Left forelimb (tissue), 1 donor: Measurements from ENCODE around the gene WDR3.

Experiments
- DNase-seq: peaks from one replicate; pipeline ENCODE4 v3.0.0-alpha.2; 2018; ENCODE audit warnings: low spot score

Gene WDR3

DNA sequence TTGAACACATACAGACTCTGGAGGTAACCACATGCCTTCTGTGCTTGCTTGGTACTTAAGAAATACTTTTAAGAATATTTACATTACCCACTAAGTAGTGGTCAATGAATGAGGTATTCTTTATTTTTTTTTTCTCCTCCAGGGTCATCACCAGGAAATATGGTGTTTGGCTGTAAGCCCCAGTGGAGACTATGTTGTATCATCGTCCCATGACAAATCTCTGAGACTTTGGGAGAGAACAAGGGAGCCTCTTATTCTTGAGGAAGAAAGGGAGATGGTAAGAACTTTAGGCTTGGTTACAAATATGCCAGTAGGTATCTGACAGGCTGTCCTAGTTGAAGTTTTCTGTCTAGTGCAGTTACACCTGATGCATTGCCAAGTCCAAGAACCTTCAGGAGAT lies 22.8 kb downstream of the WDR3 start:
- no peak for DNase-seq

DNA sequence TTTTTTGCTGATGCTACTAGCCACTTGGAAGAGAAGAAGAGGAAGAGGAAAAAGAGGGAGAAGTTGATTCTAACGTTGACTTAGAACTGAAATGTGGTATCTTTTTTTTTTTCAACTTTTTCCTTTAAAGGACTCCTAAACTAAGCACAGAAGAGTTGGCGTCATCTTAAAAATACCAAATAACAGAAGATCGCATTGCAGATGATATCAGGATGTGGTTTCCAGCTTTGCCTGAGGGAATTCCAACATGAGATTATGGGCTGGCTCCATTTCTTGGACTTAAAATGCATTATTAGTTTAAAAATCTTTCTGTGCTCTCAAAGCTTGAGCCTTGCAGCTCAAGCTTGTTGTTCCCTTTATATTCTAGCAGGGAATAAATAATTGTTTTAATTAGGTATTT lies 29.8 kb downstream of the WDR3 start:
- no peak for DNase-seq

DNA sequence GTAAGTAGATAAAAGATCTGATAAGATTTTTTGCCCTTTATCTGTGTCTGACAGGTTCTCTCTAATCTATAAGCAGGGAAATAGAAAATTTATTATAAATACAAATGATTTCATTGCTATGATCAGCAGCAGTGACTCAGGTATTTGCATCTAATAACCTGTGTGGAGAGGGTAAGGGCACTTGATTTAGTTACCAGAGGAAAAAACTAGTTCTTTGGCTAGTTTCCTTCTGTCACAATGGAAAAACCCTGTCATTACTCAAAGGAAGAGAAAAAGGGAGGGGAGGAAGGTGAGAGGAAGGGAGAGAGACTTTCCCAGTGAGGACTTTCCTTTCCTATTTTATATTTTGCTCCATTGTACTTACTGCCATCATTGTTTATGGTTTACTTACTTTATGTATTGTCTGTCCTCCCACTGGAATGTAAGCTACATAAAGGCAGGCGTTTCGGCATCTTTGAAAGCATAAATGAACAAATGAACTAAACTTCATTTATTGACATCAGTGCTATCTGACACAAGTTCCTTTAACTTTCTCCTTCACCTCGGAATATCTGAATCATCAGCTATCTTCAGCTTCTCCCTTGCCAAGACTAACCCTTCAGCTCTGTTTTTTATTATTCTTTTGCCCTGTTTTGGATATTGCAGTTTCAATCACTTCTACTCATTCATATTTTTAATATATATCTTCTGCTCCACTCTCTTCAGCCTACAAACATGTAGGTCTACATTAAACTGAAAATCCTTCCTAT lies 34.9 kb downstream of the WDR3 start:
- DNase-seq: no peak

DNA sequence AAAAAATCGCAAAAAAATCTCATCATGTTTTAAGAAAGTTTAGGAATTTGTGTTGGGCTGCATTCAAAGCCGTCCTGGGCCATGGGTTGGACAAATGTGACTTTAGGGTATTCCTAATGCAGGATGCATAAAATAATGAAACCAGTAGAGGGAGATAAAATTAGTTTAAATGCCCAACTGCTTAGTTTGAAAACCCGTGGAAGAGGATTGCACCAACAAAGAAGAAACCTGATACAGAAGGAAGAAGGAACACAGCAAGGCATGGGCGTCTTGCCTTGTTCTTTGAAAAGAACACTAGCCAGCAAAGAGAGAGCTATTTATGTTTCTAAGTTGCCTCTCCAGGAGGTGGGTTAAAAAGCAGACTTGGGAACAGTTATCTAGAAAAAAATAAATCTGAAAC lies 37.9 kb downstream of the WDR3 start:
- no peak for DNase-seq

DNA sequence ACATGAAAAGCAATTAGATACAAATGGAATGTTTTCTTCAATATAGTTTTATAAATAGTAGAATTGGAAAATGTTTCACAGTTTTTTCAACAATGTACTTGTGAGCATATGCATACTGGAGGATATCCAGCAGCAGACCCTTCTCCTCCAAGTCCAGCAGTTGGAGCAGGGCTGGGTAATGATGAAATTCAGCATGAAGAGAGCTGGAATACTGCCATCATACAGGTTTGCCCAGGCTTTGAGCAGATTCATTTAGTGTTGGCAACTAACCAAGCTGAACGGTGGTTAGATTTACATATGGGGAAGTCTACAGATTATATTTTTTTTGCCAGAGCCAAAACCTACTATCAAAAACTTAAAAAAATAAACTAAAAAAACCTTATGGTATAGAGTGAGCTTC lies 38.3 kb downstream of the WDR3 start:
- DNase-seq: no peak

DNA sequence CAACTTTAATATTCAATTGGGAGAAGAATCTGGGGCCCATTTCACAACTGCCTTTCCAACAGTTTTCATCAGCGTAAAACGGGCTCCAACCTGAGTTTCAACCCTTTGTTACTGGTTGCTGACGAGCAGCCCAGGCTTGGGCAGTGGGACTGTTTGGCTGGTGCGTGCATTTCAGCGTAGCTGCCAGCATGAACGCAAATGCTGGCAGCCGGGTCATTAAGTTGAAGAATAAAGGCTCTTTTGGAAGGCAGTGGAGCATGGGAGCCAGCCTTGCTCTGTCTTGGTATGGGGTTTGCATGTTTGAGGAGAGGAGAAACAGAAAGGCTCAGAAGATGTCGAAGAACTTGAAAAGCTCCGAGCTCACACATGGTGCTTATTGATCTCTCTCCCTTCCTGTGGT lies 40.7 kb downstream of the WDR3 start:
- no peak for DNase-seq

DNA sequence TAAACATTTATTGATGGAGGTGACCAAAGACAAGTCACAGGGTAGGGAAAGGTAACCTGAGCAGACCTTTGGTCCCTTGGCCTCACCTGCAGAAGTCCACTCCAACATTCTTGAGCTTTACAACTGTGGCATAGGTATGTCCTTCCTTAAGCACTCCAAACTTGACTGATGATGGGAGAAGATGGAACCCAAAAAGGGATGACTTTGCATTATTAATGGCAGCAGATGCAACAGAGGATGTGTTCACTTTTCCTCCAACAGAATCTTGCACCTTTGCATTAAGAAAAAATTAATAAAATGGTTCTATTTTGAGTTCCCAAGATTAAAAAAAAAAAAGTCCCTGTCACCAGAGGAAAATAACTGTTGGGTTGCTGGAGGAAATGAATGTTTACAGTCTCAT lies 42.2 kb downstream of the WDR3 start:
- DNase-seq: no peak

DNA sequence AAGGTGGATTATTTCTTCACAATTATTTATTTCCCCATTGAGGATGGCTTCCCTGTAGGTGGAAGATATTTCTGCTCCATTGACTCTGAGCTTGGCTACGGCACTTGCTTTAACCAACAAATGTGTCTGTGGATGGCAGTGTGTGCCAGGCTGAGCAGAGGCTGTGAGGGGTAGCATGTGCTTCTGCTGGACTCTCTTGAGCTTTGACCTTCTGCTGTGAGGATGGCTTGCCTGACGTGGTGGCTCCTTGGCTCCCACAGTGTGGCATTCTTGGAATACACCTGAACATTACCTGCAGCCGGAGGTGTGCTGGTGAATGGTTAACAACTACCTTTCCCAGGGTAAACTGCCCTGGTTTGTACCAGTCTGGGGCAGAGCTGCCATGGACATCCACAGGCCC lies 46.8 kb downstream of the WDR3 start:
- no peak for DNase-seq

DNA sequence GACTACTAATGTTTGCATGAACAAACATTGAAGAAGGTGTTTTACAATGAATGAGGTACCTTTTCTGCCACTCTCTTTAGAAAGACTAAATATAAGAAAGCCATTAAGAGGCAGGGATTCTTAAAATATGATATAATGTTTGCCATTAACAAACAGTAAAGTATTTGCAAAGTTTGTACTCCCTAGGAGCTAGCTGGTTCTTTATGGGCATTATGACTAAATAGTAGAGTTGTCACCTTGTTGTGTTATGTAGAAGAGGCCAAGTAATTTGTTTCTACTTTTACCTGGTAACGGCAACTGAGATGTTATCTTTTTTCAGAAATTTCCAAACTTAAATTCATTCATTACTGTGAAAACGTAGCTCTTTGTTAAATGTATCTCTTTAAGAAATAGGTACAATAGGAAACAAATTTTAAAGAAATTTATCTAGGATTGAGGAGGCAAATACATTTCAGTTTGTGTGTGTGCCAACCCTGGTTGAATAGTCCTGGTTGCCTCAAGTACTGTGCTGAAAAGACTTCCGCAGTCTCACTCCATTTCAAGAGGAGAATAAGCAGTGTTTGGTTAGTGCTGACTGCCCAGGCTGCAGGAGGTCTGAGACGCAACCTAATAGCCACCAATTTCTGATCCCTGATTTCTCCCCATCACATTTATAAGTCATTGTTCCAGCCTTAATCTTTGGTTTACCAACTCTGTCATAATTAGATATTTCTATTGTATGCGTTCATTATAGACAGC lies 52.1 kb downstream of the WDR3 start:
- DNase-seq: no peak

DNA sequence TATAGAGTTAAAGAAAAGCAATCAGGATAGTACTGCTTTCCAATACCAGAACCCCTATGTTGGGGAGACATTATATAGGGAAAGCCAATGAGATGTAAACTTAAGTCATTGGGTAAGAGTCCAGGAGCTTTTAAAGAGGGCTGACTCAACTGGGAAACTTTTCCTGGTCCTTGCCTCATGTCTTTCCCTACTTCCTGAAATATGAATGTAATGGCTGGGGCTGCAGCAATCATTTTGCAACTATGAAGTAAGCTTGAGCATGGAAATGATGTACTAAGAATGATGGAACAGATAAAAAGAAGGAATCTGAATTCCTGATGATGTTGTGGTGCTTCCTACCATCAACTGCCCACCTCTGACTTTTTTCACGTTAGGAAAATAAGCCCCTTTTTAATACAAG lies 55.7 kb downstream of the WDR3 start:
- DNase-seq: no peak

DNA sequence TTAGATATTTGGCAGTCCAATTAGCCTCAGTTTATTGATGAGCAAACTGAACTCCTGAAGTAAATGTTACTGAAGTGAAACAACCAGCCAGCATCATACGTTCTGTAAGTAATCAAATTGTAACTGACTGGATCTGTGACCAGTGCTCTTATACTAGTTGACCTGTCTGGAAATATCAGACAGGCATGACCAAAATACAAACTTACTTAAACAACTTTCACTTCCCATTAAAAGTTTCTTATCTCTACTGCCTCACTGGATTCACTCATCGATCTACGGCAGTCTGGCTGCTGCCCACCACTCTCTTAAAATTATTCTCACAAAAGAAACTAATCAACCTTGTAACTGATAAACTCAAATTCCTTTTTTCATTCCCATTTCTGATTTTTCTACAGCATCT lies 56.4 kb downstream of the WDR3 start:
- no peak for DNase-seq

DNA sequence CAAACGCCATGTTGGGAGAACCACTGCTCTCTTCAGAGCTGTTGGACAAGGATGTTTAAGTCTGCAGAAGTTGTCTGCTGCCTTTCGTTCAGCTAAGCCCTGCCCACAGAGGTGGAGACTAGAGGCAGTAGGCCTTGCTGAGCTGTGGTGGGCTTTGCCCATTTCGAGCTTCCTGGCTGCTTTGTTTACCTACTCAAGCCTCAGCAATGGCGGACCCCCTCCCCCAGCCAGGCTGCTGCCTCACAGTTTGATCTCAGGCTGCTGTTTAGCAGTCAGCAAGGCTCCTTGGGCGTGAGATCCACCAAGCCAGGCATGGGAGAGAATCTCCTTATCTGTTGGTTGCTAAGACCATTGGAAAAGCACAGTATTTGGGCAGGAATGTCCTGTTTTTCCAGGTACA lies 74.8 kb downstream of the WDR3 start:
- DNase-seq: no peak

DNA sequence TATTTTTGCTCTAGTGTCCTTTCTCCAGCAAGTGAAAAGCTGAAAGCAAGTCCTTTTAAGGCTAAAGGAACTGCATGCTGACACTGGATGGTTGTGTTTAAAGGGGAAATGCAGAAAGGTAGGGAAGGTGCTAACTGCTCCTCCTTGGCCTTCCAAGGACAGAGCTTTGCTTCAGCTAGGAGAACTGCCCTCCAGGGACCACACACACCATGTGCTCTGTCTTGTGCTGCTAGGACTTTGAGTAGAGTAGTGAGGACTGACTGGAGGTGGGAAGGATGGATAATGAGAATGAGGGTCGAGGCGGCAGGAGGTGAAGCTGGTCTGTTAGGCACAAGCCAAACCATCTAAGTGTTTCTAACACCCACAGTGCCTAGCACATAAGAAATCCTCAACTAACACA lies 77.9 kb downstream of the WDR3 start:
- no peak for DNase-seq

DNA sequence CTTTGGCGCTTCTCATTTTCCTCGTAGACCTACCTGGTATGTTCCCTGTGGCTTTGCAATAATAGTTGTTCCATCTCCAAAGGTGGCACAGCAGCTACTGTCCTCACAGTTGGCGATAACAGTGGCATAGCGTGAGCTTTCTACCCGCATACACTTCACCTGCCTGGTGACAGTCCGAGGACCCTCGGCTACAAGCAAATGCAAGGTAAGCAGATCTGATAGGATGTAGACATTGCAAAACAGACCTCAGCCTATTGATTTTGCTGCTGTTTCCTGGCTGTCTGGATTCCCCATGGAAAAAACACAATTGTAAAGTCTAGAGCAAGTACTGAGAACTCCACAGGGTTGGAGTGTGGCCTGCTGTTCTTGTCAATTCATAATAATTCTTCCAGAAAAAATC lies 78.5 kb downstream of the WDR3 start:
- no peak for DNase-seq

DNA sequence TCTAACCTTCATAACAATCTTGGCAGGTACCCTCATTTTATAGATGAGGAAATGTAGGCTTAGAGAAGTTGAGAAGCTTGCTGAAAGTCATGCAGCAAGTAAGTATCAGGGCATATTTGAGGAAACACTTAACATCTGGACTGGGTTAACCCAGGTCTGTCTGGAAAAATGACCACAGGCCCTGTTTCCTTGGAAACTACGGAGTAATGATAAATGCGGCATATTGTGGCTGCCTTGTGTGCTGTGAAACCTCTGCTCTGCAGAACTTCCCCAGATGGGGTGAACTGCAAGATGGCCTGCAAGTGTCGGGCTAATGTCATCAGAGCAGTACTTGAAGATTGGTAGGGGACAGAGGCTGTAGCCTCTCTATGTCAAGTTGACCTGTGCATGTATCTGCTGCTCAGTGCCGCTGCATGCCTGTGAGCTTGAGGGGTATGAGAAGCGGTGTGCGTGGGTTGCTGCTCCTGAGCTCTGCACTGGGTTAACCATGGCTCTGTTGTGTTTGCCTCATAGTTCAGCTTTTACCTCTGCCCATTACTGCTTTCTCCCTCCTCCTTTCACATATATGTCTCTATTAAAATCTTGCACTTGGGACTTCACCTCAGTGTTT lies 83.1 kb downstream of the WDR3 start:
- no peak for DNase-seq

DNA sequence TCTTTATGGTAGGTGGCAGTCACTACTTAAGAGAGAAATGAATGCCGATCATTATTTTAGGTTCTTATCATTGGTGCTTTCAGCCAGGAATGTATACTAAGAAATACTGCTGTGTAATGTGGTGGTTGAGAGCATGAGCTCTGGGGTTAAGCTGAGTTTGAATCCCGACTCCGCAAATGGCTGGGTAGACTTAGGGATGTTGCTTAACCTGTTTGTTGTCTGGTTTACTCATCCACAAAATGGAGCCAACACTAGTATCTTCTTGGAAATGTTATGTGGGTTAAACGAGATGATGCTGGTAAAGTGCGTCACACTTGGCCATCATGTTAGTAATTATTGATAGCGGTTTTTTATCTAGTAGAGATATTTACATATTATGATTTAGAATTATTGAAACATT lies 83.8 kb downstream of the WDR3 start:
- no peak for DNase-seq

DNA sequence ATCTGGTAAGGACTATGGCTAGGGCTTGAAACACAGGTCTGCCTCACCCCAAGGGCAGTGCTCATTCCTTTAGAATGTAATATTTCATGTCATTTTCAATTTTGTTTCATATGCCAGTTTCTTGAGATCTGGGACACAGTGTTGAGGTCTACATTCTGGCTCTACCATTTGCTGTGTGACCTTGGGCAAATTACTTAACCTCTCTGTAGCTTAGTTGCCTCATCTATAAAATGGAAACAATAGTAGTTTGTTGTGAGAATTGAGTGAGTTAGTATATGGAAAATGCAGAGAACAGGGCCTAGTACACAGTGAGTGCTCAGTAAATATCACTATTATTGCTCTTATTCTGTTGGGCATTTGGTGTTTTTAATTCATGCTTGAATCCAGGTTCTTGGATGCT lies 84.4 kb downstream of the WDR3 start:
- DNase-seq: no peak
